Subcutaneous adipose tissue (tissue), 4 donors: ENCODE measurements around the gene FGF14. TPM values are rescaled to one million over a fixed set of nuclear protein-coding genes. Genes with fewer than 3 reads are reported as not detected.

Source experiments
- total RNA-seq, 4 donors: library from RNA; depleted of rRNA; stranded (reverse); fragments of >200 nt; gene quantifications; one replicate each; pipeline ENCODE4 v1.1.0, GENCODE V29; 2016
- TF ChIP-seq, protein P1 (sequence below): fragments of 450-650 bp; IDR thresholded peaks from one replicate; pipeline ENCODE4 v1.5.1; 2016; ENCODE audit warnings: low read depth, mild to moderate bottlenecking, control low read depth, antibody characterized with exemption, moderate library complexity

Gene FGF14
- total RNA-seq, 4 donors from 2014 or later, result 0.17 to 3.6 (median 0.93) TPM

DNA sequence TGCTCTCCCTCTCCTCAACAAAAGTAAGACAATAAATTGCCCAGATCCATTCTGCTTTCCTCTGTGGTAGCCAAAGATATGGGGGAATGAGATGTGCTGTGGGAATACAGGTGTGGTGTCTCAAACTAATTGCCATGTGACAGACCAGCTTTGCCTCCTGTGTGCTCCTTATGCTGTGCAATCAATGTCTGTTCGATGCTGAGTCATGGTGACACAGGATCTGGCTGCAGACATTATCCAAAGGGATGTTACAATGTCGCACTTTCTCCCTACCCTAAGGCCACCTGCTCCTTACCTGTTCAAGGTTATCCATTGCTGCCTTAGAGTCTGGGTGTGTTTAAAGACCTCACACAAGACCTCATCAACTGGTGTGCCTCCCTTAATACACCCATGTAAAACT is 32.5 kb downstream of the FGF14 start:
- TF ChIP-seq, protein P1, sequence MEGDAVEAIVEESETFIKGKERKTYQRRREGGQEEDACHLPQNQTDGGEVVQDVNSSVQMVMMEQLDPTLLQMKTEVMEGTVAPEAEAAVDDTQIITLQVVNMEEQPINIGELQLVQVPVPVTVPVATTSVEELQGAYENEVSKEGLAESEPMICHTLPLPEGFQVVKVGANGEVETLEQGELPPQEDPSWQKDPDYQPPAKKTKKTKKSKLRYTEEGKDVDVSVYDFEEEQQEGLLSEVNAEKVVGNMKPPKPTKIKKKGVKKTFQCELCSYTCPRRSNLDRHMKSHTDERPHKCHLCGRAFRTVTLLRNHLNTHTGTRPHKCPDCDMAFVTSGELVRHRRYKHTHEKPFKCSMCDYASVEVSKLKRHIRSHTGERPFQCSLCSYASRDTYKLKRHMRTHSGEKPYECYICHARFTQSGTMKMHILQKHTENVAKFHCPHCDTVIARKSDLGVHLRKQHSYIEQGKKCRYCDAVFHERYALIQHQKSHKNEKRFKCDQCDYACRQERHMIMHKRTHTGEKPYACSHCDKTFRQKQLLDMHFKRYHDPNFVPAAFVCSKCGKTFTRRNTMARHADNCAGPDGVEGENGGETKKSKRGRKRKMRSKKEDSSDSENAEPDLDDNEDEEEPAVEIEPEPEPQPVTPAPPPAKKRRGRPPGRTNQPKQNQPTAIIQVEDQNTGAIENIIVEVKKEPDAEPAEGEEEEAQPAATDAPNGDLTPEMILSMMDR, result no peak

DNA sequence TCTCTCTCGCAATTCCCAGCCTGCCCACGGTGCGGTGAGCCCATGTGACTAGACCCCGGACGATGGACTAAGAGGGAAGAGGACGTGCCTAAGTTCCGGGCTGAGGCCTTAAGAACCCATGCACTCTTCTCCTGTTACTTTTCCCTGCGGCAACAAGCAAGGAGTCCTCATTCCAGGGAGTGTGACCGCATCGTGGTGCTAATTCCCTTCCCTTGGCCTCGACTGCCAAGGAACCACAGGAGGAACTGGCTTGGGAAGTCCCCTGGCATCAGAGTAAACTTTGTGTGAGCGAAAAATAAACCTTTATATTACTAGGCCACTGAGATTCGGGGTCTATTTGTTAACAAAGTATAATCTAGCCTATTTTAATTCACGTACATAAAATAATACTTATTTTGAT is 34.0 kb downstream of the FGF14 start:
- TF ChIP-seq, protein P1, result no peak

DNA sequence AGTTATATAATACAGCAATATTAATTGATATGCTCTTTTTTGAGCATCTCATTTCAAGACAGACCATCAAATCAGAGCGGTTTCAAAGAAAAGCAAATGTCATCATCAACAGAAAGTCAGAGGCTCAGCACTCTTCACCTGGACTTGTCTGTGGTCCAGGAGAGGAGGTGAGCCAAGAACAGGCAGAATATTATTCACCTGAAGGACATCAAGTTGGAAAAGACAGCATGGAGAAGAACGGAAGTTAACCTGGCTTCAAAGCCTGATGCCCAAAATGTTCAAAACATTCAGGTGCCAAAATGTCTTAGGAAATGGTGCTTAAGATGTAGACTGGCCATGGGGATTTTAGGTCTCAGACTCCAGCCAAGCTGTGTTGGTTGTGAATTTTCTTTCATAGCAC is 40.7 kb downstream of the FGF14 start:
- TF ChIP-seq, protein P1, result no peak

DNA sequence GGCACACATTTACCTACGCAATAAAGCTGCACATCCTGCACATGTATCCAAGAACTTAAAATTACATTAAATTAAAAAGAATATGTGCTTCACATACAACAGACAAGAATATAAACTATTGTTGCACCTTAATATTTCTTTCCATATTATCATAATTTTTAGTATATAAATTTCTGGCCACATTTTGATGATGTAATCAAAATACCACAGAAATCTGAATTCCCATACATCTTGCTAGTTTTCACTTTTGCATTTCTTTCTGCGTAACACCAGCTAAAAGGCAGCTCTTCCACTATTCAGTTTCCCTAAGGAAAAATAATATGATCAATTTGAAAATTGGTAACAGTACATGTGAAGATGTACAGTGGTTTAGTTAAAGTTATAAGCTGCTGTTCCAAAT is 42.6 kb downstream of the FGF14 start:
- TF ChIP-seq, protein P1, result no peak

DNA sequence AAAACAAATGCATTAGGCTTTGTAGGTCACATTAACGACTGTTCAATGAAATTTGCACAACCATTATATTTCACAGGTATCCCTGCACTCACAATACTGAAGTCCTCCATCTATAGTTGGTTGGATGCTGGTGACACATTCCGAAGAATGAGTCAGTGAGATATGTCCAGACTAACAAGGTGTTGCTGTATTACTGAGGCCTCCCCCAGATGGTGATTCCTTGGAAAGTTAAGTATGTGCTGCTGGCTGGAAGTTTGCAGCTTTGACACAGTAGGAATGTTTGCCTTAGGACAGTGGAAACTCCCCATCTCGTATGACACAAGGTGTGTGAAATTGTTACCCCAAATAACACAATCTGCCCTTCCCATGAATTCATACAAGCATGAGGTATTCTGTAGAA is 46.6 kb downstream of the FGF14 start:
- TF ChIP-seq, protein P1, result no peak

DNA sequence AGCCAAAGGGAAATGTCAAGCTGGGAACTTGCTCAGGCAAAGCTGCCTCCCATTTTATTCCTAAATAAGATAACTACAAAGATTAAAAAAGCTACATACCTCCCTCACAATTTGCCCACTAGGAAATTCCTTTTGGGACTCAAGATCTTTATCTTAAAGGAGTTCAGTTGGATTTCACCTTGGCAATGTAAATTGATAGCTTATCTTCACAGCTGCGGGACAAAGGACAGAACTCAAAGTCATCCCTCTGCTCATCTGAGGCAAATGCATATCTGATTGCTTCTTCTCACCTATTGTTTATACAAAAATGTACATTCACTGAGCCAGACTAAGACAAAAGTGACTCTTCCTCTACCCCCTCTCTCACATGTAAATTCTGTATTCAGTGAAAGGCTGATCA is 47.8 kb downstream of the FGF14 start:
- TF ChIP-seq, protein P1, result no peak

DNA sequence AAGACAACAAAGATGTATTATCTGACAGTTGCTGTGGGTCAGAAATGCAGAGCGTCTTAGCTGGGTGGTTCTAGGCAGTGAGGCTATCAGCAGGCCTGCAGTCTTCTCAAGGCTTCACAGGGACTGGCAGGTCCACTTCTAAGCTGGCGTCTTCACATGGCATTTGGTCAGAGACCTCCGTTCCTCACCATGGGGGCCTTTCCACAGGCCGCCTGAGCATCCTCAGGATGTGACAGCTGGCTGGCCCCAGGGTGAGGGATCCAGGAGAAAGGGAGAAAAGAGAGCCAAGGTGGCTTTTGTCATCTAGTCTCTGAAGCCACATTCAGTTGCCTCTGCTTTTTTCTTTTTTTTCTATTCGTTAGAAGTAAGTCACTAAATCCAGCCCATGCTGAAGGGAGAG is 50.3 kb downstream of the FGF14 start:
- TF ChIP-seq, protein P1, result no peak

DNA sequence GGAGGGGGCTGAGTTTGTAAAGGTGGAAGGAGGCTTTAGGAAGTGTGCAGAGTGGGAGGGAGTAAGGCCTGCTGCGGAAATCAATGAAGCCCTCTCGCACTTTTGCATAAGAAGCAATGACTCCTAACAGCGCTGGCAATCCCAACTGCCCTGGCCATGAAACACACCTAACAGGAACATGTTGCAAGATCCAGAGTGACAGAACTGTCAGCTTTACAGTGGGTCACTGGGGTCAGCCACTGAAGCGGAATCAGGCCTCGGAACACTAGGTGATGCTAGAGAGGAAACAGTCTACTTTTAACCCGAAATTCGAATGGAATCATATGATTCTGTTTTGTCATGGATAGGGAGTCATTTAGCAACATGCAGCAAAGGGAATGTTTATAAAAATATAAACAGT is 54.4 kb downstream of the FGF14 start:
- TF ChIP-seq, protein P1, result no peak
